ENCODE results near the gene SLC38A9. TPM values are rescaled to one million over a fixed set of nuclear protein-coding genes. Genes with fewer than 3 reads are reported as not detected.
"Not testable (repeated sequence)": the region's sequence is repeated elsewhere in the genome, so short reads cannot be mapped to it uniquely, and the experiment has no call there.

Gene SLC38A9
- polyA plus RNA-seq, 6 donors from 2014 or later, result 13.2 to 17.7 (median 15.2) TPM

DNA sequence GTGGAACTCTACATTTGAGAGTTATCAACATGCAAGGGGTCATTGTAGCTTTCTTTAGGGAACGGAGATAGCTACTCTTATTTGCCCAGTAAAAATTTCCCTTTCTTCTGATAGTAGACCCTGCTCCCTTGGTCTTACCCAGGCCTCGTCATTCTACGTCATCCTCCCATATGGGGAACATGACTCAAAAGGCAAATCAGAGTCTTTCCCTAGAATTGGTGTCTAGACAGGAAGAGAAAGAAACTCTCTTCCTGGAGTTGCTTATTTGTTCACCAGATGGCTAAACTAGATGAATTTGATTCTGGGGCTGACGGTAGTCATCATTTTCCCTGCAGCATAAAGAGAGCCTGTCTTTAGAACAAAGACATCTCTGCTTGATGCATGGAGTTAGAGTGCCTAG is 12.2 kb upstream of the SLC38A9 start:
- H3K9me3 Mint-ChIP-seq, result no peaks in the 10 kb centered on the region
- H3K36me3 Mint-ChIP-seq, result no peaks in the 10 kb centered on the region
- no peak for DNase-seq
- no peak for ATAC-seq (ENCODE audit: low read depth in 2 of 2)
- H3K4me3 Mint-ChIP-seq, result no peak overlapping the region
- H3K27me3 Mint-ChIP-seq, result peaks cover 0 to 8% (median 0%) of the 10 kb centered on the region in 3 donors
- no peak overlapping the region for H3K27ac Mint-ChIP-seq
- peaks cover 9 to 11% (median 11%) of the 10 kb centered on the region in 3 donors for H3K4me1 Mint-ChIP-seq

DNA sequence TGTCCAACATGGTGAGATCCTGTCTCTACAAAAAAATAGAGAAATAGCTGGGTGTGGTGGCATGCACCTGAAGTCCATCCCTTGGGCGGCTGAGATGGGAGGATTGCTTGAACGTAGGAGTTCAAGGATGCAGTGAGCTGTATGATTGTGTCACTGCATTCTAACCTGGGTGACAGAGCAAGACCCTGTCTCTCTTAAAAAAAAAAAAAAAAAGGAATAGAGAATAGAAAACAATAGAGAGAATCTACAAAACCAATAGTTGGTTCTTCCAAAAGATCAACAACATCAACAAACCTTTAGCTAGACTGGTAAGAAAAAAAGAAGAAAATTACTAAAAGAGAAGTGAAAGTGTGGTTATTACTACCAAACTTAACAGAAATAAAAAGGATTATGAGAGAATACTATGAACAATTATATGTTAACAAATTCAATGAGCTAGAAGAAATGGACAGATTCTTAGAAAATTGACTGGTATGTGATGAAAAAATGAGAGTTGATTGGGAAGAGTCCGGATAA is 8.1 kb upstream of the SLC38A9 start:
- peak overlapping the region in 2 of 6 donors; percentile 11 to 24 for H3K27ac Mint-ChIP-seq
- H3K36me3 Mint-ChIP-seq, result peaks cover 0 to 8% of the 10 kb centered on the region in 2 donors

DNA sequence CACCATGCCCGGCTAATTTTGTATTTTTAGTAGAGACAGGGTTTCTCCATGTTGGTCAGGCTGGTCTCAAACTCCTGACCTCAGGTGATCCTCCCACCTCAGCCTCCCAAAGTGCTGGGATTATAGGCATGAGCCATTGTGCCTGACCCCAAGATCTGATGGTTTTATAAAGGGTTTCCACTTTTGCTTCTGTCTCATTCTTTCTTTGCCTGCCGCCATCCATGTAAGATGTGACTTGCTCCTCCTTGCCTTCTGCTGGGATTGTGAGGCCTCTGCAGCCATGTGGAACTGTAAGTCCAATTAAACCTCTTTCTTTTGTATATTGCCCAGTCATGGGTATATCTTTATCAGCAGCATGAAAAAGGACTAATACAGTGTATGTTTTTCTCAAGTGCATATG is 6.9 kb upstream of the SLC38A9 start:
- H3K27me3 Mint-ChIP-seq; H3K4me3 Mint-ChIP-seq; H3K9me3 Mint-ChIP-seq; H3K27ac Mint-ChIP-seq; ATAC-seq (ENCODE audit: low read depth in 2 of 2); DNase-seq; H3K36me3 Mint-ChIP-seq: not testable (repeated sequence)
- H3K4me1 Mint-ChIP-seq, result peaks cover 9 to 11% (median 11%) of the 10 kb centered on the region in 3 donors

More for the DNA sequence above, 8.1 kb upstream of the SLC38A9 start:
- peaks cover 9 to 11% (median 11%) of the 10 kb centered on the region in 3 donors for H3K4me1 Mint-ChIP-seq
- peaks cover 0 to 8% (median 4%) of the 10 kb centered on the region in 3 donors for H3K27me3 Mint-ChIP-seq
- DNase-seq (no peak), ATAC-seq (ENCODE audit: low read depth in 2 of 2) (no peak)
- peaks cover 0 to 6% (median 1%) of the 10 kb centered on the region in 7 donors for H3K9me3 Mint-ChIP-seq
- no peak overlapping the region for H3K4me3 Mint-ChIP-seq

DNA sequence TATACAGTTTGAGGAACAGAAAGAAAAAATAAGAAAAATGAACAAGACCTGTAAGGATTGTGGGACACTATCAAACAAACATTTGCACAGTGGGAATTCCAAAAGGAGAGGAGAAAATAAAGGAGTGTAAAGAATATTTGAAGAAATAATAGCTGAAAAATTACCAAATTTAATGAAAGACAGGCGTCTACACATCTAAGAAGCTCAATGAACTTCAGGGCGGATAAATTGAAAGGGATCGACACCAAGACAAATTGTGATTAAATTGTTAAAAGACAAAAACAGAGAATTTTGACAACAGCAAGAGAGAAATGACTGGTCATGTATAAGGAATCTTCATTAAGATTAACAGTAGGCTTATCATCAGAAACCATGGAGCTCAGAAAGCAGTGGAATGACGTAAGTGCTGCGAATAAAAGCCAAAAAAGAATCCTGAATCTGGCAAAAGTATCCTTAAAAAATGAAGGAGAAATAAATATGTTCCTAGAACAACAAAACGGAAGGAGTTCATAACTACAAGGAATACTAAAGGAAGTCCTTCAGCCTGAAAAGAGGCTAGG is 3.5 kb upstream of the SLC38A9 start:
- no peak overlapping the region for H3K27ac Mint-ChIP-seq
- H3K4me1 Mint-ChIP-seq, result peaks cover 14 to 26% (median 26%) of the 10 kb centered on the region in 3 donors
- peaks cover 0 to 6% (median 1%) of the 10 kb centered on the region in 7 donors for H3K9me3 Mint-ChIP-seq
- H3K4me3 Mint-ChIP-seq, result no peak overlapping the region
- no peak for ATAC-seq (ENCODE audit: low read depth in 2 of 2)
- H3K36me3 Mint-ChIP-seq, result peaks cover 0 to 8% of the 10 kb centered on the region in 2 donors
- H3K27me3 Mint-ChIP-seq, result peaks cover 0 to 5% (median 0%) of the 10 kb centered on the region in 3 donors
- DNase-seq, result no peak

DNA sequence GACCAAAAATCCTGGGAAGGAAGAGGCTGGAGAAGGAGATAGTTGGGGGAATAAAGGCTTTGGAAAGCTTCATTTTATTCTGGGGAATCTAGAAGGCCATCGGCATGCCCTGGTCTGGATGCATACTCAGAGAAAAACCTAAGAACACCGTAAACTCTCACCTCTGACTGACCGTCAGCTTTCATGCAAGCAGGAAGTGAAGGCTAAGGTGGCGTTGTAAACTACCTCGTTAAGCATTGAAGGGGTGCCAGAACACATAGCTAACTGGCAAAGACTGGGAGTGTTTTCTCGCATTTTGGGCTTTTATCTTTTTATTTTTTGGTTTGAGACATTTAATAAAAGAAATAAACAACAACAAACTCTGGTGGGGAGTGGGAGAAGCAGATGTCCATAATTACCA is 2.6 kb upstream of the SLC38A9 start:
- Mint-ChIP-seq H3K4me3 (peak overlapping the region in 1 of 8 donors; percentile 97), H3K4me1 (peaks cover 9 to 26% (median 19%) of the 10 kb centered on the region in 3 donors), H3K27ac (no peak overlapping the region)

DNA sequence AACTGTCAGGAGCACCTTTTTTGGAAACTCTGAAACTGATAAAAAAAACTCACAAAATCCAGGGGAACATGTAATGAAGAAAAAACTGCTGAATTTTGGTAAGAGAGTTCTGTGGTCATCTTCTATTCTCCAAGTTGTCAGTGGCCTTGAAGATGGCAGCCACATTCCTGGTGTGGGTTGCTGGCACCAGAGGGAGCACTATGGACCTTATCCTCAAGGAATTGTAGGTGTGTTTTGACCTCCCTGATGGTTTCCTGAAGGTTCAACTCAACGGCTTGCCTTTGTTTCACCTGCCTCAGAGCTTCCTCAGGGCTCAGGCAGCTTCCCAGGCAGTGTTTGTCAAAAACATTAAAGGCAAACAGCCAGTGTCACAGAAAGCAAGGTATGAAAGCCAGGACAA is 2.2 kb upstream of the SLC38A9 start:
- Mint-ChIP-seq H3K4me1 (peaks cover 9 to 26% (median 19%) of the 10 kb centered on the region in 3 donors), H3K36me3 (peaks cover 0 to 8% of the 10 kb centered on the region in 2 donors), H3K4me3 (peak overlapping the region in 1 of 8 donors; percentile 97), H3K9me3 (peaks cover 0 to 6% (median 1%) of the 10 kb centered on the region in 7 donors), H3K27ac (no peak overlapping the region), H3K27me3 (peaks cover 0 to 5% (median 0%) of the 10 kb centered on the region in 3 donors)
- ATAC-seq (ENCODE audit: low read depth in 2 of 2), result no peak
- no peak for DNase-seq

More for the DNA sequence above, 2.6 kb upstream of the SLC38A9 start:
- Mint-ChIP-seq H3K9me3 (peaks cover 0 to 6% (median 1%) of the 10 kb centered on the region in 7 donors), H3K36me3 (peaks cover 0 to 8% of the 10 kb centered on the region in 2 donors), H3K27me3 (peaks cover 0 to 5% (median 0%) of the 10 kb centered on the region in 3 donors)
- ATAC-seq (ENCODE audit: low read depth in 2 of 2) (no peak), DNase-seq (no peak)

DNA sequence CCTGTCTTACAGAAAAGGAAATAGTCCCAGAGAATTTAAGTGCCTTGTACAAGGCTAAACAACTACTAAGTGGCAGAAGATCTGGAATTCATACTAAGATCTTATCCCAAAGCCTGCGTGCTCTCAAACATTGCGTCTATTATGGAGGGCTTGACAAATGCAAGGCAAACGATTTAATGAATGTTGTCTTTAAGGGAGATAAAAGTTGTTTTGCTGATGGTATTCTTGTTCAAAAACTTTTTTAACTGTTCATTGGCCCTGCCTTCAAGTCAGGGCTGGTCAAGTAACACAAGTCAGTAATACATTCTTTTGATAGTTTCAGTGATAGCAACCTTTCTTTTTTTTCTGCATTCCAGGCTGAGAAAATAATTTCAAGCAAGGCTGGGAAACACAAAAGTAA is 1.7 kb upstream of the SLC38A9 start:
- Mint-ChIP-seq H3K4me1 (peaks cover 9 to 29% (median 19%) of the 10 kb centered on the region in 3 donors), H3K36me3 (peaks cover 0 to 8% of the 10 kb centered on the region in 2 donors), H3K4me3 (peak overlapping the region in 1 of 8 donors; percentile 97), H3K9me3 (peaks cover 0 to 6% (median 1%) of the 10 kb centered on the region in 7 donors), H3K27me3 (peaks cover 0 to 5% (median 0%) of the 10 kb centered on the region in 3 donors), H3K27ac (no peak overlapping the region)
- ATAC-seq (ENCODE audit: low read depth in 2 of 2) (no peak), DNase-seq (no peak)

DNA sequence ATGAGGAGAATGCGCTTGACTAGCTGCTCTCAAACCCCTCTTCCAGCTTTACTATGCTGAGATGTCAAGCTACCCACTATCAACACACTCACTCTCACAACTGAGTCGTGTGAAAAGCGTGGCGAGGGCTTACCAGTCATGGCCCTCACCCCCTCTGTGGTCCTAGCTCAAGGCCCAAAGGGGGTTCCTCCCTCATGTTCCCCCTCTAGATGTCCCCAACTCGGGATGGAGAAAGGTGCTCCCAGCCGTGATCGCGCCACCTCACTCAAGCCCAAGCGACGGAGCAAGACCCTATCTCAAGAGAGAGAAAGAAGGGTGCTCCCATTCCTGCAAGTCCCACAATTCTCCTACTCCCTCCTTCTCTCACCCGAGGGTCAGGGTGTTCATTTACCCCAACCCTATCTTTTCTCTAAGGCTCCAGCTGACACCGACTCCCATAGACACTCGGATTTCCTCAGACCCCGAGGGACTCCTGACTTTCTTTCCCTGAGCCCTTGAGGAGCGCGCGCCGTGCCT is 559 bp downstream of the SLC38A9 start:
- Mint-ChIP-seq H3K36me3 (peaks cover 0 to 1% of the 10 kb centered on the region in 2 donors), H3K27me3 (peaks cover 0 to 5% (median 0%) of the 10 kb centered on the region in 3 donors), H3K9me3 (peaks cover 0 to 1% (median 0%) of the 10 kb centered on the region in 7 donors), H3K4me3 (peak overlapping the region; percentile 97 to 100 (median 100)), H3K4me1 (peaks cover 9 to 34% (median 29%) of the 10 kb centered on the region in 3 donors), H3K27ac (peak overlapping the region; percentile 85 to 98 (median 96))
- DNase-seq (peak; percentile 2), ATAC-seq (ENCODE audit: low read depth in 2 of 2) (no peak)

DNA sequence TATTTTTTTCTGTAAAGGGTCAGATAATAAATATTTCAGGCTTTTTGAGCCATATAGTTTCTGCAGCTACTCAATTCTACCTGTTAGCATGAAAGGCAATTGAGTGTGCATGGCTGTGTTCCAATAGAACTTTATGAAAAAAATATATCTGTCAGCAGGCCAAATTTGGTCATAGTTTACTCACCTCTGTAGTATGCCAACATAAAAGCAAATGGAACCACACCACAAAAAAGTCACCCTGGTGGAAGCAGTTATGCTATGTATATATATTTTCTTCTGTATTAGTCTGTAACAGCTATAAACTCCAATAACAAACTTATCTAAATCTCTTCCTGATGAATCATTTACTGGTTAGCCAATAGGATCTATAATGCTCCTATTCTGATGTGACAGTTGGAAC is 3.4 kb downstream of the SLC38A9 start:
- H3K9me3 Mint-ChIP-seq, result no peaks in the 10 kb centered on the region
- H3K27me3 Mint-ChIP-seq, result no peaks in the 10 kb centered on the region
- peaks cover 9 to 36% (median 29%) of the 10 kb centered on the region in 3 donors for H3K4me1 Mint-ChIP-seq
- no peak overlapping the region for H3K27ac Mint-ChIP-seq
- peak overlapping the region in 1 of 8 donors; percentile 67 for H3K4me3 Mint-ChIP-seq
- H3K36me3 Mint-ChIP-seq, result no peaks in the 10 kb centered on the region
- ATAC-seq (ENCODE audit: low read depth in 2 of 2), result no peak
- DNase-seq, result no peak

DNA sequence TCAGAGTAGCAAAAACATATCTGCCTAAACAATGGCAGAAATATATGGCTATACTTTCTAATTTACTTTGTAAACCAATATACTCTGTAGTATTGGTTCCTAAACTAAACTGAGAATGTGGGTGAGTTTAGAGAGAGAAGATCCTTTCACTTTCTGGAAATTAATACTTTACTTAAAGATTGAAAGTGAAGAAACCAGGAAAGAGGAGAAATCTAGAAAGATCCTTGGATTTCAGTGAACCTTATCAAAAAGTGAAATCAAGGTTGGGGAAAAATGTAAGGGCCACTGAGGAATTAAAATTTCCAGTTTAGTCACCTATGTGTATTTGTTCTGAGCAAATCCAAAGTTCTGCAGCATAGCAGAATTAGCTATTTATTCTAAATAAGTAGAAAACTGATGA is 5.9 kb downstream of the SLC38A9 start:
- H3K4me1 Mint-ChIP-seq, result peaks cover 3 to 33% (median 18%) of the 10 kb centered on the region in 3 donors
- no peaks in the 10 kb centered on the region for H3K27me3 Mint-ChIP-seq
- H3K4me3 Mint-ChIP-seq, result peak overlapping the region in 1 of 8 donors; percentile 41
- DNase-seq (no peak), ATAC-seq (ENCODE audit: low read depth in 2 of 2) (no peak)
- peaks cover 0 to 2% of the 10 kb centered on the region in 2 donors for H3K36me3 Mint-ChIP-seq
- no peaks in the 10 kb centered on the region for H3K9me3 Mint-ChIP-seq
- no peak overlapping the region for H3K27ac Mint-ChIP-seq

DNA sequence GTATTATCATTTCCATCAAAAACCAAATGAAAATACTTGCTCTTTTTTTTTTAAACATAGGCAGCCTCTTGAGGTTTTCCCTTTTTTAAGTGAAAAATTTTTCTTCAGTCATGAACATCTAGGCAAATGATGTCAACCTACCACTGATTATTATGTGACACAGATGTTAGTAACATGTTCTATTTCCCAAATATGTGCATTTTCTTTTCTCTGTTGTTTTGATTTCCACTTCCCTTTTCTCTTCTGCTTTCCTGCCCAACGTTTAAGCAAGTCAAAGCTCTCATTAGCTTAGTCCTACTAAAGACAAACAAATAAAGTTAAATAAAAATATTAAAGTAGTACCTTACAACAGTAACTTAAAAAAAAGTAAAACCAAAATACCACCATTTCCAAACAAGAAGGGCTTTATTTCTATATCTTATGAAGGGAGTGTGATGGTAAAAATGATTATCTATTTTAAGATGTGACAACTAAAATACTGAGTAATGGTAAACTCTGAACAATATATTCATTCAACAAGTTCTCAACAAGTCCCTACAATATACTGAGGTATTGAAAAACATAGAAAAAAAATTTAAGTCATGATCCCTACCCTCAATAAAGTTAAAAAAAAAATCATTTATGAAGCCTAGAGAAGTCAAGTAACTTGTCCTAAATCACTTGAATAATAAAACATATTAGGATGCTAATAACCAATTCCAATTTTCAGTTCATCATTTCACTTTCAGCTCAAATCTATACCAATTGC is 9.4 kb downstream of the SLC38A9 start:
- peak overlapping the region in 4 of 6 donors; percentile 19 to 86 (median 43) for H3K27ac Mint-ChIP-seq
- H3K4me1 Mint-ChIP-seq, result peaks cover 9 to 21% (median 20%) of the 10 kb centered on the region in 3 donors
- H3K36me3 Mint-ChIP-seq, result peaks cover 0 to 4% of the 10 kb centered on the region in 2 donors
- no peaks in the 10 kb centered on the region for H3K9me3 Mint-ChIP-seq
- no peak overlapping the region for H3K4me3 Mint-ChIP-seq
- peak; percentile 17 for DNase-seq
- peak; percentile 79 to 85 for ATAC-seq (ENCODE audit: low read depth in 2 of 2)
- no peaks in the 10 kb centered on the region for H3K27me3 Mint-ChIP-seq

DNA sequence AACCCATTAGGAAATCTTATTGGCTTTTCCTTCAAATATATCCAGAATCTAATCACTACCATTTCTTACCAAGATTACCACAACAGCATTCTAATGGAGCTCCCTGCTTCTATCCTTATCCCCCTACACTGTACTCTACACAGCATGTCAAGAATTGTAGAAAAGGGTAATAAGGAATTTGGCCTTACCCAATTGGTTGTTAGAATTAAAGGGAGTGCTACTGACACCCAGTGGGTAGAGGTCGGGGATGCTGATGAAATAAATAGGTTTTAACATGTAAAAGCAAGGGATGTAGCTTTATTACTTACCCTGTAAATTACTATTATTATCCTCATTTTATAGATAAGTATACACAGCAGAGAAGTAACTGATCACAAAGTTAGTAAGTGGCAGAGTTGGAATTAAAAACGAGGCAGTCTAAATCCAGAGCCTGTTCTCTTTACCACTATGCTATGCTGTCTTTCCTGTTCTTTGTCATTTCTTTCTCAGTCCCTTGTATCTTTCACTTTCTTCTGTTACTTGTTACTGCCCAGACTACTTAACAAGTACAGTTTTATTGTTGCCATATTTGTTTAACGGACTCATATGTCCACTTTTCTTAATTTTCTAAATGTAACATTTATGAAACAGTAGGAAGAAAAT is 10.5 kb downstream of the SLC38A9 start:
- Mint-ChIP-seq H3K4me3 (no peak overlapping the region), H3K27ac (peak overlapping the region in 4 of 6 donors; percentile 45 to 84 (median 50)), H3K4me1 (peaks cover 9 to 19% (median 14%) of the 10 kb centered on the region in 3 donors), H3K27me3 (no peaks in the 10 kb centered on the region), H3K36me3 (peaks cover 0 to 4% of the 10 kb centered on the region in 2 donors), H3K9me3 (no peaks in the 10 kb centered on the region)
- ATAC-seq (ENCODE audit: low read depth in 2 of 2) (no peak), DNase-seq (no peak)

DNA sequence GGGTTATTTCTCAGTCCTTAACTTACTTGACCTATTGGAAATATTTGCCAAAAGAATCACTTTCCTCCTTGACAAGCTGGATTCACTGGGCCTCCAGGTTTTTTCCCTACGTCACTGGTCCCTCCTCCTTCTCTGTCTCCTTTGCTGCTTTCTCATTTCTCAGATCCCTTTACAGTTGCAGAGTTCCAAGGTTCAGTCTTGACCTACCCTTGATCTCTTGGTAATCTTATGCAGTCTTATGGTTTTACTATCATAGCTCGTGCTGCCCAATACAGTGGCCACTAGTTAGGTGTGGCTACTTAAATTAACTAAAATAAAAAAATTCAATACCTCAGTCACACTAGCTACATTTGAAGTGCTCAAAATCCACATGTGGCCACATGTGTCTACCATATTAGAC is 11.4 kb downstream of the SLC38A9 start:
- H3K4me1 Mint-ChIP-seq, result peaks cover 9 to 19% (median 14%) of the 10 kb centered on the region in 3 donors
- ATAC-seq (ENCODE audit: low read depth in 2 of 2), result no peak
- H3K27me3 Mint-ChIP-seq, result no peaks in the 10 kb centered on the region
- peaks cover 0 to 4% of the 10 kb centered on the region in 2 donors for H3K36me3 Mint-ChIP-seq
- DNase-seq, result no peak
- no peaks in the 10 kb centered on the region for H3K9me3 Mint-ChIP-seq
- H3K27ac Mint-ChIP-seq, result peak overlapping the region in 2 of 6 donors; percentile 45 to 60
- no peak overlapping the region for H3K4me3 Mint-ChIP-seq
